Measurements from ENCODE around the gene CUEDC1.

GRCh38 chr17:57853695-57854094 is 101.5 kb downstream of the CUEDC1 start:
- TF ChIP-seq CTCF (IDR thresholded peaks at IDR 0.05) = no peak
- no peak for TF ChIP-seq POLR2A (IDR thresholded peaks at IDR 0.05)

Data from prostate gland (tissue), 2 donors.